ENCODE data around the gene RFFL.

DNA sequence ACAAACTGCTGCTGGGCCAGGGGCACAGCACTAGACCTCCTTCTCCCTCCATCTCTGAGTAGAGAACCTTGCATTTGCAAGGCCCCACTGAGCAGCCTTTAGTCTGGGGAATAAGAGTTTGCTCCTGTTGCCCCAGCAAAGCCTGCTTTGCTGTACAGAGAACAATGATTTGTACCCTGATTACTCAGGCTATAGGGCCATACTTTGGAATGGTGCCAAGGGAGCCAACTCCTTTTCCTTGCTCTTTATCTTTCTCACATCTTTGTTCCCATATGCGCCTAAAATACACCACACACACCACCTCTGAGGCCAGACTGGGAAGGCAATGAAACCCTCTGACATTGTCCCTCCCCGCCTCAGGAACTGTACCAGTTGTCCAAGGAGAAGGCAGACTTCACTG is 62.0 kb downstream of the RFFL start:
- TF ChIP-seq CTCF (IDR thresholded peaks at IDR 0.05; ENCODE audit: insufficient read depth, low read depth, low read length) (no peak), EZH2 (IDR thresholded peaks at IDR 0.05; ENCODE audit: insufficient read depth, low read length) (no peak)

Data from astrocyte (in vitro differentiated cells and primary cell).